AG08395 (cell line): ENCODE measurements around the gene PARD3.

ENCODE experiments used
- DNase-seq: peaks from one replicate; pipeline ENCODE4 v3.0.0; 2012; ENCODE audit warnings: mixed read lengths, low spot score

Gene PARD3

DNA sequence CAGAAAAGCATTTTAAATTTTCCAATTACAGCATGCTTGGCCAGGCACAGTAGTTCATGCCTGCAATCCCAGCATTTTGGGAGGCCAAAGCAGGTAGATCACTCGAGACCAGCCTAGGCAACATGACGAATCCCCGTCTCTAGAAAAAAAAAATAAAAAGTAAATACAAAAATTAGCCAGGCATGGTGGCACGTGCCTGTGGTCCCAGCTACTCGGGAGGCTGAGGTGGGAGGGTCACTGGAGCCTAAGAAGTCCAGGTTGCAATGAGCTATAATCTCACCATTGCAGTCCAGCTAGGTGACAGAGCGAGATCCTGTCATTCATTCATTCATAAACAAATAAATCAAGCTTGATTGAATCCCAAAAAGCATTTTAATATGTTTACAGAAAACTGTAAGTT is 234.9 kb downstream of the PARD3 start:
- no peak for DNase-seq

DNA sequence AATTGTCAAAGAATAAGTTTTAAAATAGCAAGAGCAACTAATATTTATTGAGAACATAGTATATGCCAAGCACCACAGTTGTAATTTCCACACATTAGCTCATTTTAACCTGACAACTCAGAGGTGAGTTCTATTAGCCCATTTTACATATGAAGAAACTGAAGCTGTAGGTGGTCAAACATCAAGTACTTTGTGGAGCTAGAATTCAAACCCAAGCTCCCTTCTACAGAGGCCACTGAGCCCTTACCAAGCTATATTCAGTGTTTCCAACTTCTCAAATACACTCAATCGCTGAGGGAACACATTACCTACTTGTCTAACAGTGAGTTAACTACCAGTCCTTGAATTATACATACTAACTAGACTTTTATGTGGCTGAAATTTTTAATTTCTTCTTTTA is 236.6 kb downstream of the PARD3 start:
- DNase-seq, result no peak

DNA sequence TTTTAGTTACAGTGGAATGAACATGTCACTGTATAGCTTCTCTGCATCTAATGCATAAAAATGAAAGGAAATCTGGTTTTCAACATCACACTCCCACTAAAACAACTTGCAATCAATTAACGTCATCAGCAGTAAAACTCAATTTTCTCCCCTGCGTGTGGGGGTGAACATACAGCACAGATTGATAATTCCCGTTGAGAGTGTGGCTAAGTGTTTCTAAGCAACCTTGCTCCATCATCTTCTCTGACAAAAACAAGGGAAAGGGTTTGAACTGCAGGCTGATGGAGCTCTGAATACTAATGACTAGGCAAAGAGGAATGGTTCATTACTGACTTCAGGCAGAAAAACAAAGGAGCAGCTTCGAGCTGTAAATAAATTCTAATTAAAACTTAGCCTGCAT is 238.3 kb downstream of the PARD3 start:
- DNase-seq, result no peak

DNA sequence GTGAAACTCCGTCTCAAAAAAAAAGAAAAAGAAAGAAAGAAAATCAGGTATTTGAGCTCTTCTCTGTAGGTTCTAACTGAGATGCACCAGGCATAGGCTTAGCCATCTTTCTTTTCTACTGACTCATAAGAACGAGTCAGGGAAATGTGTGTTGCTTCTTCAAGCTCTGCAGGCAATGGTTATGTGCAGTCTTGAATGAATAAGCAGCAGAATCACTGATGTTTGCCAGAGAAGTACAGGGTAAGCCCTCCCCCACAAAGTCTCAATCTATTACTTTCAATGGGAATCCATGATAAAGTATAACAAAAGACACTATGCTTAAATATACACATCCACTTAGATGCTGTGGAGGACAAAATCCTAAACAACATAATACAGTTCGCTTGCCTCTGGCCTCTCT is 239.2 kb downstream of the PARD3 start:
- peak; percentile 44 for DNase-seq

DNA sequence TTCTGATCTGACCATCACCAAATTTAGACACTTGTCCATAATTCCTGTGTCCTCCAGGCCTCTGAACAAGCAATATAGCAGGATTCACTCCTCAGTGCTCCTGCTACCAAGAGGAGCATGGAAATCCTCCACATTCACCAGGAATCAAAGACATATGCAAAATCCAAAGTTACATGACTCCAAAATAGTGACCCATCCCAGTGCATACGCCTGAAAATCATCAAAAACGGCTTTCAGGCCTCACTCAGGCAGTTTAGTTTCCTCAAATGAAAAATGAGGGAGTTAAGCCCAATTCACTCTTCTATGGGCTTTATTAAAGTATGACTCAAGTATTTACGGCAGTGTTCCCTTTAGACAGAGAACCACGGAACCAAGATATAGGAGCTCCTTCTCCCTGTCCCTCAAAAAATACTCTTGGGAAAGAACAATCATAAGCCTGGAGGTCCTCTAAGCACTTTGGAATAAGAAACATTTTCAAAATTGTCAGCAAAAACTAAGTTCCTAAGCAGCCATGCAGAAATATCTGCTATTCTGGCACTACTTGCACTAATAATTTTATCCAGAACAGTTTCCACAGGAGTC is 240.7 kb downstream of the PARD3 start:
- no peak for DNase-seq

DNA sequence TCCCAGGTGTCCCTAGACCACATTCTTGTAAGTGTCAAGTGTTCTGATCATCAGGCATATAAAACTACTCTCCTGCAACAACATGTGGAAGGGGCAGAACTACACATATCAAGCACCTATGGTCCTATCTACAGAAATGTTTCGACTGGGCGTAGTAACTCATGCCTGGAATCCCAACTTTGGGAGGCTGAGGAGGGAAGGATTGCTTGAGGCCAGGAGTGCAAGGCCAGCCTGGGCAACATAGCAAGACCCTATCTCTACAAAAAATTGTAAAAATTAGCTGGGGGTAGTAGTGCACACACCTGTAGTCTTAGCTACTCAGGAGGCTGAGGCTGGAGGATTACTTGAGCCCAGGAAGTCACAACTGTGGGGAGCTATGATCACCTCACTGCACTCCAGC is 244.2 kb downstream of the PARD3 start:
- DNase-seq, result no peak

DNA sequence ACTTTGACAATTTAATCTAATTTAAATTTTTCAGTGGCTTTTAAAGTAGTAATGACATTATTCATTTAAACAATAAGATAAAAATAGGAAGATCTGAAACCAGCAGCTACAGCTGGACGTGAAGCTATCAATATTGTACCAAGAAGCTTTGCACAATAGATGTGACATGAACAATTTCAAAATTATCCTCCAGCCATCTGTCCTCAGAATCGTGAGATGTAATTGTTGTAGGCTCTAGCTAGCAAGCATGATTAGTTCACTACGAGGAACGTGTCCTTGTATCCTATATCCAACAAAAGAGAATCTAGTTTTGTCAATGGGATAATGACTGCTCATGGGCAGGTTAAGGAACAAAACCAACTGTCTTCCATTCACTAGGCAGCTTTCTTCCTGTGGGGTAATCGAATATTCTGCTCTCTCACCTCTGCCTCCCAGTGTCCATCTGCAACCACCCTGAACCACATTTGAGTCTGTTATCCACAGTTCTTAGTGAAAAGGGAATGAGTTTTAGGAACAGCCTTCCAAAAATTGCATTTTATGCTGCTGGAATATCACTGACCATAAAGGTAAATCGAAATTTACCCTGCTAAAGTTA is 247.3 kb downstream of the PARD3 start:
- no peak for DNase-seq

DNA sequence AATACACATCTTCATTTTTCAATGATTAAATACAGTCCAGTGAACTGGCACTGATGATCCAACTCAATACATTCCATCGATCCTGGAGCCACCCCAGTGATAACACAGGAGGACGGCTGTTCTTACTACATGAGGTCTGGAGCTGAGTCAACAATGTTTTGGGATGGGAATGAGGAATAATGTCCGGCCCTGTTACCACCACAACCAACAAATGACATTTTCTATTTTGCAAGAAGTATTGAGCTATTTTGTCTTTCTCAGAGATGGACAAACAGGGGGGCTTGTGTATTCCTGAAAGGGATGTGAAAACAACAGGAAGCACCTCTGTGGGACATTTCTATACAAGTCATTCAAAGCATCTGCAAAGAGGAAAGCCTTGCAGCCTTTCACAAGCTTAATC is 249.2 kb downstream of the PARD3 start:
- DNase-seq, result peak; percentile 57

DNA sequence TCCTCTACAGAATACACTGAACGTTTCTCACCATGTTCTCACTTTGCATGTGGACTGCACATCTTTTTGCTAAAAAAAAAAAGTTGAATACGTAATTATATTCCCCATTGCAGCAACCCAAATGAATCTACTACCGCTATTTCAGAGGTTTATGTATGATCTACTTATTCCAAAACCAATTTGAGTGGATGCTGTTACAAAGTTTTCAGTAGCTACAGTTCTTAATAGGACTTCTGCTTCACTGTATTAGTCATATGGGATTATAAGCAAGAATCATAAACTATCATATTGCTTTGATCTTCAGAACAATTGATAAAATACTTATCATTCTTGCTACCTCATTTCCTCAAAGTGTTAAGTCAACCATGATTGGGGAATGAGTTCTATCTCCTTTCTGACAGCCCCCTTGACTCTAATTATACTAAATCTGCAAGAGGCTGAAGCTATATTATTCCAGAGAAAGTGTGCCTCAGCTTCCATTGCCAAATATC is 257.0 kb downstream of the PARD3 start:
- DNase-seq, result no peak

DNA sequence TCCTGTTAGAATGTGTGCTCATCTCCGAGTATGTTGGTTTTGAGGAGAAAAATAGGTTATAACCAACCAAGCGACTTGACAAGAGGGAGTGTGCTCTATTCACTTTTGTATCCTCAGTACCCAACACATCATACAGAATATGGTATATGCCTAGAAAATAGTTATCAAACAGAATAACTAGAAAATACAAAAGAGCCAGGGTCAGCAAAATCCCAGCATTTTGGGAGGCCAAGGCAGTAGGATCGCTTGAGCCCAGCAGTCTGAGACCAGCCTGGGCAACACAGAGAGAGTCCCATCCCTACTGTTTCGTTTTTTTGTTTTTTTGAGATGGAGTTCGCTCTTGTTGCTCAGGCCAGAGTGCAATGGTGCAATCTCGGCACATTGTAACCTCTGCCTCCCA is 257.9 kb downstream of the PARD3 start:
- DNase-seq, result no peak

DNA sequence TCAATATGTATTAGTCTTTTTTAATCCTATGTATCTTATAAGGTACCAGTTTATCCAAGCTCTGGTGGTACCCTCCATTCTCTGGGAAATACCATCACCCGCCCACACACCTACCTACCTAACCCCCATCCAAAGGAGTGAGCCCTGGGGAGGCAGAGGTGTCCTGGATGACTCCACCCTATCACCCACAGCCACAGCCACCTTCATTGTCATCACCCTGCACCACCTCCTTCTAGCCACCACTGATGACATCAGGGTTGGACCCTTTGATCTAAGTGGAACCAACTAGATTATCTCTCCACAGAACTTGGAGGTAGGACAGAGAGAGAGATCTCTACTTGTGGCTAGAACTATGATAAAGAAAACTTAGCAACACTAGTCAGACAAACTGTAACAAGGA is 259.4 kb downstream of the PARD3 start:
- no peak for DNase-seq

DNA sequence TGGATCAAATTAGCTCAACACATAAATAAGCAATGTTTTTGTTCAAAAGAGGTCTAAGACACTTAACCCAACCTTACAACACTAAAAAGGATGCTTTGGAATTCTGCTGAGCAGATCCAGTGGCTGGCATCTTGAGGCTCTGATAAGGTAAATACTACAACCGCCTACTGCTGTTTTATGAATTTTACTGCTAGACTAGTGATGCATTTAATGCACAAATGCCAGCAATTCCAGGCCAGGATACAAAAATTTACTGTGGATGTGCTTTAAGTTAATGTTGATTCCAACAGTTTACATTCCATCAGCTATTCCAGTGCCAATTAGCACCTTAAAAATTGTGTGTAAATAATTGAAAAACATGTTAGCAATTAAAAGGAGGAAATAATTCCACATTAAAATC is 261.3 kb downstream of the PARD3 start:
- no peak for DNase-seq

DNA sequence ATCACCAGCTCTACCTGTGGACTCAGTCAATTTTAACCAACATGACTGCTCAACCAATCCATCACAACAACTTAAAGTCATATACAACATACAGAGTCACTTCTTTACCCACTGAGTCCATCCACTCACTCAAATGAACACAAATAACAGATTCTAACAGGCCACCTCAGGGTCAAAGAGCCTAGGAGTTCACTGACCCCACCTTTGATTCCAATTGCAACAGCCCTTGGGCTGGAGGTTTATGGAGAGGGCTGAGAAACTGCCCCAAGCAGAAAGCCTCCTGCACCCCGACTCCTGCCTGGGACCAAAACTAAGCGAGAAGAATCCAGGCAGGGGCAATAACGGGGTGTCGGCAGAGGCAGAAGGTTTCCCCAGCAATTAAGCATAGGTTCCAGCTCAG is 263.8 kb downstream of the PARD3 start:
- no peak for DNase-seq

DNA sequence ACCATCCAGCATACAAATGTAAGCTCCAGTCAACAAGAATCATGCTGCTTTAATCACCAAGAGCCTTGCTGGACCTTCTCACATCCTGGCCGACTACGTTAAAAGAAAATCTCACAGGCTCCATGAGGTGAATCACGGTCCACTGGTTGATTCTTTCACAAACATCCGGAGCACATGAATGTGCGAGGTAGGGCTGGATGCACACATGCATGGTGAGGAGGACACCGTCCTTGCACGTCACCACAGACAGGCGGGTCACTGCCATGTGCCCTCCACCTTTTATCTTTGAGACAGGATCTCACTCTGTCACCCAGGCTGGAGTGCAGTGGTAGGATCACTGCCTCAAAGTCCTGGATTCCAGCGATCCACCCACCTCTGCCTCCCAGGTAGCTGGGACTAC is 265.1 kb downstream of the PARD3 start:
- DNase-seq, result no peak

DNA sequence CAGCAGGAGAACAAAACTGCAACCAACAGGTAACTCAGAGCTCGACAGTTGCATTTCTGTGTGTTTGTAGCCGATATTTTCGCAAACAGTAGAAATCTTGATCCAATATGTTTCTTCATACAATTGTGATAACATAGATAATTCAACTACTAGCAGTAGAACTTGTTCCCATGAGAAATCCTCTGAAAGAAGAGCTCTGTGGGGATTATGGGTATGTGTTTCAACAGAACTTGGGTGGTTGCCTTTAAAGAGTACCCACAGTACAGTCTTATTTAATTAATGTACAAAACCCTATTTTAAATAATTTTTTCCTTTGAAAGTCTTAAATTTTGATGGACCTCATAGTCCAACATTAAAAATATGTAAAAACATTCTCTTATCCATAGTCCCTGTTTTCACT is 266.1 kb downstream of the PARD3 start:
- no peak for DNase-seq

DNA sequence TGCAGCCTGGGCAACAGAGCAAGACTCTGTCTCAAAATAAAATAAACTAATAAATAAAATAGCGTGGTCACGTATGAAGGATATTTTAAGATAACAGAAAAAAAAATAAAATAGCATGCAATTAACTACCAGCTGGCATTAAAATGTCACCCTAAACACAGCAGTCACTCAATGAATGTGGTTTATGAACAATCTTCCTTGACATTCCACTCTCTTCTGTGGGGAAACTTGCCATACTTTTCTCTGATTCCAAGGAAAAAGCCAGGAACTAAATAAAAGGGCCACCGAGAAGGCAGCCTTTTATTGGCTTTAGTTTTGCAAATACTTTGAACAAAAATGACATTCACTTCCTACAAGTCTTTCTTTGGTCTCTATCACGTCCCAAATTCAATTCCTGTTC is 266.6 kb downstream of the PARD3 start:
- no peak for DNase-seq

DNA sequence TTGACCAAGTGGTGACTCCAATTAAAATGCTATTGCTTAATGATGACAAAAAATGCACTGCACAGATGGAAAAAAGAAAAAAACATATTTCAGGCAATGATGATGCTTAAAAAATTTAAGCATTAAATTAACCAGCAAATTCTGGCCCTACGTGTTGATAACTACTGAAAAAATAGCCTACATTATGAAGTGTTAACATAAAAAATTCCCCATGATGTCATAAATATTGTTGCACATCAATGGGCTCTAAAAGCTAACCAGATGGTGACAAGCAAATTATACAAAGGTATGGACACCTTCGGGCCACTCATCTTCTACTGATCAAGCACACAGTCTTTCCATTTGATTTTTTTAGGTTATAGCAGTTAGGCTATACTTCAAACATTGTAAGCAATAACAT is 267.4 kb downstream of the PARD3 start:
- no peak for DNase-seq

DNA sequence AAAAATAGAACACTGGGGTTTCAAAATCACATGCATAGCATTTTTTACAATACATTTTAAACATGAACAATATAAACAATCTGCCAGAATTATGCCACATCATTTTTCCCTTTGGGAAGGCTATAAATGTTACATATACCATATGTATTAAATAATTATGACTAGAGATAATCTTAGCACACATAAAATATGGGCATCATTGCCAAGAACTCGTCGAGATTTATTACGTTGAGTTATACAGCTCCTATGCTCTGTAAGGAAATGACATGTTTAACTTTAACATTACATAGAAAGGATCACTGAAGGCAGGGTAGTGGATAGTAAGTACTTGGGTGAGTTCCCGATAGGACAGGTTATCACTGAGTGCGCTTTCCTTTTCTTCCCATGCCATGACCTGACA is 267.8 kb downstream of the PARD3 start:
- no peak for DNase-seq

DNA sequence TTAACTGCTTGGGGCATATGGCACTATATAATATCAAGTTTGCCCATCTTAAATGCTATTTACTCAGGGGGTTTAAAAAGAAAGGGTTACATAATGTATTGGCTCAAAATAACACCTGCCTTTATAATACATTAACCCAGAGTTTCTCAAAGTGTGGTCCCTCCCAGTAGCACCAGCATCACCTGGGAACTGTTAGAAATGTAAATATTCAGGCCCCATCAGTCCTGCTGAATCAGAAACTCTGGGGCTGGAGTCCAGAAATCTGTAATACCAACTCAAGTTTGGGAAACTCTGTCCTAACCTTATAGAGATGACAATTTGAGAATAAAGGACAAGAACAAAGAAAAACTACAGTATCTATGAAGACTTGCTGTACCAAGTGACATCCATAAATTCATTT is 270.7 kb downstream of the PARD3 start:
- DNase-seq, result no peak

DNA sequence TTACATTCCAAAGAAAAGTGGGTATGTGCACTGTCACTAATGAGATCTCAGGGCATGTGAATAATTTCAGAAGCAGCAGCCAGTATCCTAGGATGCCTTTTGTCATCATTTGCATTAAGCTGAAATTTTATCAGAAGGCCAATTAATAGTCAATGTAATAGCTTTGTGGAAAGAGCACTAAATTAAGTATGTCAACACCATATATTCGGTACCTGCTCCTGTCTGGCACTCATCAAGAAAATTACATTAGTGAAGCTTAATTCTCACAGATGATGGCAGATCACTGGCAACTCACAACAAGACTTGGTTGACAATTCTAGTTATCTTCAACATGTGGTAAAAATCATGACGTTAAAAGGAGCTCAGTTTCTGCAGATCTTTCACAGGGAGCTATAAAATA is 271.4 kb downstream of the PARD3 start:
- DNase-seq, result no peak

DNA sequence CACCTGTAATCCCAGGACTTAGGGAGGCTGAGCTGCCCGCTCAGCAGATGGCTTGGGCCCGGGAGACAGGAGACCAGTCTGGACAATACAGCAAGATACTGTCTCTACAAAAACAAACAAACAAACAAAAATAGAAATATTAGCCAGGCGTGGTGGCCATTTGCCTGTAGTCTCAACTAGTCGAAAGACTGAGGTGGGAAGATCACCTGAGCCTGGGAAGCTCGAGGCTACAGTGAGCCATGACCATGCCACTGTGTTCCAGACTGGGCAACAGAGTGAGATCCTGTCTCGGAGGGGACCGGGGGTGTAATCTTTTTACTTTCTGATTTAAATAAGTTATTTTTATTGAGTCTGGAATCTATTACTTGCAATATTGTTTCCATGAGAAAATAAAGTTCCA is 274.6 kb downstream of the PARD3 start:
- DNase-seq, result no peak

DNA sequence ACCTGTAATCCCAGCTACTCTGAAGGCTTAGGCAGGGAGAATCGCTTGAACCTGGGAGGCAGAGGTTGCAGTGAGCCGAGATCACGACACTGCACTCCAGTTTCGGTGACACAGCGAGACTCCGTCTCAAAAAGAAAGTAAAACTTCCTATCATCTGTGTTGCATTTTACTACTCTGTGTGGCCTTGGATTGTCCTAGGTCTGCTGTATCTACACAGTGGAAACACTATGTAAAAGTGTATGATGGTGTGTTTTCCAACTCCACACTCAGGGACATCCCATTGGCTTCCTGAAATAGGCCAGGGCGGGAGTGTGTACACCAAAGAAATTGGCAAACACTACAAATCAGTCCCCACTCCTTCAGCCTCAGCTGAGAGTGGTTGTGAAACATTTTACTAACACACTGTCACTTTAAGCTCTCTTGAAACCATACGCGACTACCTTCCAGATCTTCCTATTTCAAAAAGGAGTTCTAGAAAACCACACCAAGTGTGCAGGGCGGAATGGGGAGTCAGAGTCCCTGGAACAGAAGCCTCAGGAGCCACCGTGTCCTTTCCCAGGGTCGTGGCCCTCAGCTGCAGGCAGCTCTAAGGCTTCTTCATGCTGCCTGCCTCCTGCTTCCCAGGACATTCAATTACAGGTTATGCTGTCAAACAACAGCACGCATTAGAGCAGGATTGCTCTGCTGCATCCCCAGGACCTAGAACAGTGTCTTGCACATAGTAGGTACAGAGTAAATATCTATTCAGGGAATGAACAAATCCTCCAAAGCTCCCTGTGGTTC is 275.4 kb downstream of the PARD3 start:
- DNase-seq, result peak; percentile 46

DNA sequence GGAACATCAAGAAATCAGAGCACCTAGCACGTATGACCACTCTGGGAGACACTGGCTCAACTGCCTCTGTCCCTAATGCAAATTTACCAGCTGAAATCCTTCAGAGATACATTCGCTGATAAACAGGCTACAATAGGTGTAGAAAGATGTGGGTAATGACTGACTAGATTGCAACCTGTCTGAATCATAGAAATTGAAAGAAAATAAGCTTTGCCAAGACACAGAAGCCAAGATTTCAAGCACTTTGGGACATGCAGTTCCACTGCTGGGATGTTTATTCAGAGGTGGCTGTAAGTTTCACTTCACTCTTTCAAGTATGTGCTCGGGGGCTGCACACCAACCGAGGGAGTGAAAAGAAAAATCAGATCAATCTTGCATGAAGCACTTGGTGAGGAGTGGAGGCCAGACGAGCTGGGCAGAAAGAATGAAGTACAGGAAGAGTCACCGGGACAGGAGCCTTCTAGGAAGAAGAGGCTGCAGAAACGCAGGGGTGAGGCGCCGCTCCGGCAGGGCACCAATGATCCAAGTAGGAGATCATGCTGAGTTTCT is 276.7 kb downstream of the PARD3 start:
- peak; percentile 13 for DNase-seq
